Measurements from ENCODE around the gene CACNA2D2.

GRCh38 chr3:50405249-50405648 is 98.2 kb downstream of the CACNA2D2 start:
- TF ChIP-seq EZH2 (IDR thresholded peaks at IDR 0.05; ENCODE audit: borderline replicate concordance, low read length) (no peak), CTCF (IDR thresholded peaks at IDR 0.05; ENCODE audit: low read length) (no peak)

Measured in OCI-LY1 (cell line).